ENCODE results near the gene SPECC1. TPM values are rescaled to one million over a fixed set of nuclear protein-coding genes. Genes with fewer than 3 reads are reported as not detected.

Gene SPECC1
- total and polyA plus RNA-seq, 9 of the 15 experiments (the other 6 are each of a cell fraction or from before 2014, with no cell fraction given), result 2.4 to 19.6 (median 14.7) TPM

DNA sequence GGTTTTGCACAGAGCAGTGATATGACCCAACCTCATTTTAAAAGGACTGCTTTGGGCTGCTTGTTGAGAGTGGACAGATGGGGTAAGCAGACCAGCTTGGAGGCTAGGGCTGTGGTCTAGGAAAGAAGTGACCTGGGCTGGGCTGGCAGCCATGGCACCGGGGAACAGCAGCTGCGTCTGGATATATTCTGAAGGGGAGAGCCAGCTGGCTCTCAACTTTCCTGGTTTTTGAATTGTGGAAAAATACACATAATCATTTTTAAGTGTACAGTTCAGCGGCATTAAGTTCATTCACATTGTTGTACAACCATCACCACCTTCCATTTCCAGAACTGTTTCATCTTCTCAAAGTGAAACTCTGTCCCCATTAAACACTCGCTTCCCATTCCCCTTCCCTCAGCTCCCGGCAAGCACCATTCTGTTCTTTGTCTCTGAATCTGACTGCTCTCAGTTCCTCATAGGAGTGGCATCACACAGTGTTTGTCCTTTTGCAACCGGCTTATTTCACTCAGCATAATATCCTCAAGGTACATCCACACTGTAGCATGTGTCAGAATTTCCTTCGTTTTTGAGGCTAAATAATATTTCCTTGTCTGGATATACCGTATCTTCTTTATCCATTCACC, 113.2 kb downstream of the SPECC1 start:
- no peak overlapping the region for H3K27ac ChIP-seq (ENCODE audit: extremely low read depth, low read depth, low read length)
- no peaks in the 10 kb centered on the region for H3K9me1 ChIP-seq (ENCODE audit: control insufficient read depth, insufficient read depth, low read length)
- no peak overlapping the region; a peak in 1 of 4 replicates for H3K9ac ChIP-seq (ENCODE audit: insufficient read depth in 1 of 2, low read depth in 2 of 2, low read length in 2 of 2)
- no peaks in the 10 kb centered on the region for H3K27me3 ChIP-seq (ENCODE audit: control insufficient read depth in 2 of 2, insufficient read depth in 2 of 2, low read length in 2 of 2)
- no peak for DNase-seq (ENCODE audit: extremely low read depth in 1 of 4, low spot score in 3 of 4)
- H4K20me1 ChIP-seq (replicated peaks; ENCODE audit: control insufficient read depth, insufficient read depth, low read length), result no peaks in the 10 kb centered on the region
- BruUV-seq (replicated peaks), result no TSS peak
- no peak for FAIRE-seq
- intact Hi-C loops (cut with micrococcal nuclease), result loop anchor here (5.0 kb wide), 1 partner anchor 195 kb away; no protein-coding TSS in a partner anchor
- no peak overlapping the region for H2AFZ ChIP-seq (ENCODE audit: low read depth, low read length)
- H3K4me3 ChIP-seq, result no peak overlapping the region
- no peak for TF ChIP-seq NCOR1 (IDR thresholded peaks at IDR 0.05)
- no peak for TF ChIP-seq CBX8 (IDR thresholded peaks at IDR 0.05; ENCODE audit: borderline replicate concordance, extremely low read depth, low read depth, low read length, poor library complexity, severe bottlenecking)
- TF ChIP-seq, protein P1, sequence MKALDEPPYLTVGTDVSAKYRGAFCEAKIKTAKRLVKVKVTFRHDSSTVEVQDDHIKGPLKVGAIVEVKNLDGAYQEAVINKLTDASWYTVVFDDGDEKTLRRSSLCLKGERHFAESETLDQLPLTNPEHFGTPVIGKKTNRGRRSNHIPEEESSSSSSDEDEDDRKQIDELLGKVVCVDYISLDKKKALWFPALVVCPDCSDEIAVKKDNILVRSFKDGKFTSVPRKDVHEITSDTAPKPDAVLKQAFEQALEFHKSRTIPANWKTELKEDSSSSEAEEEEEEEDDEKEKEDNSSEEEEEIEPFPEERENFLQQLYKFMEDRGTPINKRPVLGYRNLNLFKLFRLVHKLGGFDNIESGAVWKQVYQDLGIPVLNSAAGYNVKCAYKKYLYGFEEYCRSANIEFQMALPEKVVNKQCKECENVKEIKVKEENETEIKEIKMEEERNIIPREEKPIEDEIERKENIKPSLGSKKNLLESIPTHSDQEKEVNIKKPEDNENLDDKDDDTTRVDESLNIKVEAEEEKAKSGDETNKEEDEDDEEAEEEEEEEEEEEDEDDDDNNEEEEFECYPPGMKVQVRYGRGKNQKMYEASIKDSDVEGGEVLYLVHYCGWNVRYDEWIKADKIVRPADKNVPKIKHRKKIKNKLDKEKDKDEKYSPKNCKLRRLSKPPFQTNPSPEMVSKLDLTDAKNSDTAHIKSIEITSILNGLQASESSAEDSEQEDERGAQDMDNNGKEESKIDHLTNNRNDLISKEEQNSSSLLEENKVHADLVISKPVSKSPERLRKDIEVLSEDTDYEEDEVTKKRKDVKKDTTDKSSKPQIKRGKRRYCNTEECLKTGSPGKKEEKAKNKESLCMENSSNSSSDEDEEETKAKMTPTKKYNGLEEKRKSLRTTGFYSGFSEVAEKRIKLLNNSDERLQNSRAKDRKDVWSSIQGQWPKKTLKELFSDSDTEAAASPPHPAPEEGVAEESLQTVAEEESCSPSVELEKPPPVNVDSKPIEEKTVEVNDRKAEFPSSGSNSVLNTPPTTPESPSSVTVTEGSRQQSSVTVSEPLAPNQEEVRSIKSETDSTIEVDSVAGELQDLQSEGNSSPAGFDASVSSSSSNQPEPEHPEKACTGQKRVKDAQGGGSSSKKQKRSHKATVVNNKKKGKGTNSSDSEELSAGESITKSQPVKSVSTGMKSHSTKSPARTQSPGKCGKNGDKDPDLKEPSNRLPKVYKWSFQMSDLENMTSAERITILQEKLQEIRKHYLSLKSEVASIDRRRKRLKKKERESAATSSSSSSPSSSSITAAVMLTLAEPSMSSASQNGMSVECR (CRISPR knock-in tag; IDR thresholded peaks at IDR 0.05), result no peak
- no peaks in the 10 kb centered on the region for H3K9me3 ChIP-seq (replicated peaks; ENCODE audit: control insufficient read depth, insufficient read depth, low read depth, low read length)
- H3K36me3 ChIP-seq (ENCODE audit: control insufficient read depth, insufficient read depth, low read length), result no peaks in the 10 kb centered on the region
- in situ Hi-C loops (cut with MboI), result loop anchor here (10.0 kb wide), 1 partner anchor 192 kb away; no protein-coding TSS in a partner anchor
- ChIA-PET CTCF (ENCODE audit: low intra/inter-chr PET ratio) (interaction anchor here (1.8 to 2.0 kb wide), 2 partner anchors 104 to 199 kb away, joined by 7 to 13 read pairs; no protein-coding TSS in a partner anchor), POLR2A (no interaction called here)
- 62% methylated on average over 8 of the region's 8 CpGs for WGBS (ENCODE audit: insufficient coverage, low coverage, missing lambda C conversion rate)
- no peak overlapping the region for H3K4me2 ChIP-seq (ENCODE audit: insufficient read depth, low read length)
- H3K4me1 ChIP-seq (replicated peaks in 1 of 2; ENCODE audit: control insufficient read depth in 2 of 2, insufficient read depth in 2 of 2, low read length in 2 of 2), result no peaks in the 10 kb centered on the region
- H3K79me2 ChIP-seq (ENCODE audit: control insufficient read depth, insufficient read depth, low read length), result no peaks in the 10 kb centered on the region
- no peak for ATAC-seq
